H9 (cell line): ENCODE data around the gene CREB5. TPM values are rescaled to one million over a fixed set of nuclear protein-coding genes. Genes with fewer than 3 reads are reported as not detected.

Experiments used
- DNase-seq: peaks from one replicate; pipeline ENCODE4 v3.0.0-alpha.2; 2017
- H2AFZ ChIP-seq: one replicate; pipeline ENCODE4 v1.6.1; 2013; ENCODE audit warnings: mild to moderate bottlenecking, low read length, control low read depth, moderate library complexity
- H2AK5ac ChIP-seq: 2 replicates; pipeline ENCODE4 v1.6.1; 2013; ENCODE audit warnings: low read length, control low read depth, mixed read lengths; ENCODE audit not compliant: insufficient read length
- H2BK120ac ChIP-seq: one replicate; pipeline ENCODE4 v1.6.1; 2013; ENCODE audit warnings: low read depth, mild to moderate bottlenecking, low read length, control low read depth, inconsistent platforms; ENCODE audit not compliant: poor library complexity, severe bottlenecking
- H2BK12ac ChIP-seq: 2 replicates; pipeline ENCODE4 v1.6.1; 2013; ENCODE audit warnings: low read length, control low read depth, mixed read lengths, low read depth; ENCODE audit not compliant: insufficient read length
- H2BK15ac ChIP-seq: 2 replicates; pipeline ENCODE4 v1.6.1; 2013; ENCODE audit warnings: low read depth, low read length, control low read depth
- H2BK20ac ChIP-seq: one replicate; pipeline ENCODE4 v1.6.1; 2013; ENCODE audit warnings: low read depth, mild to moderate bottlenecking, low read length, control low read depth, inconsistent platforms; ENCODE audit not compliant: poor library complexity, severe bottlenecking
- H2BK5ac ChIP-seq: 2 replicates; pipeline ENCODE4 v1.6.1; 2013; ENCODE audit warnings: low read length, control low read depth, mixed read lengths; ENCODE audit not compliant: insufficient read length
- H3K14ac ChIP-seq: 2 replicates; pipeline ENCODE4 v1.6.1; 2013; ENCODE audit warnings: low read length, control low read depth; ENCODE audit not compliant: insufficient read depth
- H3K18ac ChIP-seq: 2 replicates; pipeline ENCODE4 v1.6.1; 2013; ENCODE audit warnings: low read depth, mild to moderate bottlenecking, mixed read lengths, low read length, control low read depth; ENCODE audit not compliant: insufficient read length
- H3K23ac ChIP-seq: 2 replicates; pipeline ENCODE4 v1.6.1; 2013; ENCODE audit warnings: low read length, control low read depth, mixed read lengths, low read depth; ENCODE audit not compliant: insufficient read length
- H3K23me2 ChIP-seq: 2 replicates; pipeline ENCODE4 v1.6.1; 2013; ENCODE audit warnings: low read depth, mild to moderate bottlenecking, mixed read lengths, low read length, control low read depth; ENCODE audit not compliant: insufficient read length, poor library complexity, severe bottlenecking
- H3K27ac ChIP-seq: 2 replicates; pipeline ENCODE4 v1.5.1; 2013; ENCODE audit warnings: low read length, control low read depth, mixed read lengths, low read depth; ENCODE audit not compliant: insufficient read length
- H3K27me3 ChIP-seq: 2 replicates; pipeline ENCODE4 v1.6.1; 2013; ENCODE audit warnings: low read length, control low read depth, inconsistent platforms; ENCODE audit not compliant: insufficient read depth
- H3K4ac ChIP-seq: 2 replicates; pipeline ENCODE4 v1.6.1; 2013; ENCODE audit warnings: low read depth, mild to moderate bottlenecking, control low read depth, inconsistent platforms, low read length, moderate library complexity
- H3K4me1 ChIP-seq: 2 replicates; pipeline ENCODE4 v1.6.1; 2013; ENCODE audit warnings: low read length, control low read depth, inconsistent platforms; ENCODE audit not compliant: insufficient read depth
- H3K4me2 ChIP-seq: 2 replicates; pipeline ENCODE4 v1.6.1; 2013; ENCODE audit warnings: low read length, control low read depth, mixed read lengths; ENCODE audit not compliant: insufficient read length, insufficient read depth
- H3K56ac ChIP-seq: 2 replicates; pipeline ENCODE4 v1.6.1; 2013; ENCODE audit warnings: low read depth, mild to moderate bottlenecking, mixed read lengths, low read length, control low read depth; ENCODE audit not compliant: insufficient read length
- H3K79me1 ChIP-seq: 2 replicates; pipeline ENCODE4 v1.6.1; 2013; ENCODE audit warnings: low read depth, mild to moderate bottlenecking, moderate library complexity, low read length, control low read depth, inconsistent platforms; ENCODE audit not compliant: insufficient read depth, poor library complexity, severe bottlenecking
- H3K79me2 ChIP-seq: 2 replicates; pipeline ENCODE4 v1.6.1; 2013; ENCODE audit warnings: low read length, control low read depth, inconsistent platforms; ENCODE audit not compliant: insufficient read depth
- H3K9ac ChIP-seq: 2 replicates; pipeline ENCODE4 v1.6.1; 2013; ENCODE audit warnings: low read length, control low read depth, mixed read lengths; ENCODE audit not compliant: insufficient read length; ENCODE audit errors: extremely low read depth
- H3K9me3 ChIP-seq: one replicate; pipeline ENCODE4 v1.6.1; 2013; ENCODE audit warnings: low read depth, low read length, inconsistent platforms; ENCODE audit not compliant: control insufficient read depth
- H3T11ph ChIP-seq: one replicate; pipeline ENCODE4 v1.6.1; 2013; ENCODE audit warnings: mild to moderate bottlenecking, low read length, control low read depth, inconsistent platforms
- H4K20me1 ChIP-seq: one replicate; pipeline ENCODE4 v1.6.1; 2013; ENCODE audit not compliant: control insufficient read depth, insufficient read length, insufficient read depth
- H4K5ac ChIP-seq: 2 replicates; pipeline ENCODE4 v1.6.1; 2013; ENCODE audit warnings: low read depth, mild to moderate bottlenecking, mixed read lengths, low read length, control low read depth; ENCODE audit not compliant: insufficient read length
- H4K8ac ChIP-seq: replicated peaks from 2 replicates; pipeline ENCODE4 v1.6.1; 2013; ENCODE audit warnings: low read length, control low read depth, mixed read lengths, low read depth; ENCODE audit not compliant: insufficient read length
- H4K91ac ChIP-seq: 2 replicates; pipeline ENCODE4 v1.6.1; 2013; ENCODE audit warnings: low read depth, mild to moderate bottlenecking, moderate library complexity, mixed read lengths, low read length, control low read depth; ENCODE audit not compliant: insufficient read length
- H3K27ac Mint-ChIP-seq, 3 experiments: 2 replicates in 2 of 3; 3 replicates in 1 of 3; pipeline ENCODE4 v1.8.0; 2020 to 2021; ENCODE audit warnings: mixed read lengths in 3 of 3, mild to moderate bottlenecking in 1 of 3, moderate library complexity in 1 of 3
- H3K27me3 Mint-ChIP-seq: 2 replicates; pipeline ENCODE4 v1.8.0; 2021; ENCODE audit warnings: low read depth, mild to moderate bottlenecking, moderate library complexity, mixed read lengths
- H3K36me3 Mint-ChIP-seq, 3 experiments: 2 replicates in 2 of 3; 3 replicates in 1 of 3; pipeline ENCODE4 v1.8.0; 2020 to 2021; ENCODE audit warnings: low read depth in 3 of 3, mixed read lengths in 3 of 3; ENCODE audit not compliant: insufficient read depth in 1 of 3
- H3K4me1 Mint-ChIP-seq, 2 experiments: 2 replicates each; pipeline ENCODE4 v1.8.0; 2020; ENCODE audit warnings: mixed read lengths in 2 of 2
- H3K4me3 Mint-ChIP-seq, 2 experiments: 2 replicates in 1 of 2; 3 replicates in 1 of 2; pipeline ENCODE4 v1.8.0; 2020 to 2021; ENCODE audit warnings: mild to moderate bottlenecking in 2 of 2, mixed read lengths in 2 of 2, moderate library complexity in 1 of 2
- H3K9me3 Mint-ChIP-seq, 2 experiments: 2 replicates in 1 of 2; 3 replicates in 1 of 2; pipeline ENCODE4 v1.8.0; 2020; ENCODE audit warnings: mild to moderate bottlenecking in 2 of 2, mixed read lengths in 2 of 2, moderate library complexity in 1 of 2
- WGBS: extraction: QIAGEN DNeasy Blood & Tissue Kit; methylation state at CpG from one replicate; pipeline ENCODE4 v1.1.7; 2013; ENCODE audit warnings: missing lambda C conversion rate, low lambda C conversion rate, mixed read lengths; ENCODE audit not compliant: insufficient read length; ENCODE audit errors: extremely low coverage; 5-methylcytosine and 5-hydroxymethylcytosine counted together
- total RNA-seq: library from RNA; stranded (reverse); gene quantifications from 2 replicates; pipeline ENCODE4 v1.2.1, GENCODE V29; 2021
- TF ChIP-seq, protein P1 (sequence below): fragments of 200-600 bp; sonication (generic); conservative IDR thresholded peaks from 3 replicates; pipeline ENCODE4 v1.8.0; 2021; ENCODE audit warnings: antibody characterized with exemption, mild to moderate bottlenecking

CREB5 gene
- total RNA-seq, 1 experiment from 2014 or later = 4.0 TPM

DNA sequence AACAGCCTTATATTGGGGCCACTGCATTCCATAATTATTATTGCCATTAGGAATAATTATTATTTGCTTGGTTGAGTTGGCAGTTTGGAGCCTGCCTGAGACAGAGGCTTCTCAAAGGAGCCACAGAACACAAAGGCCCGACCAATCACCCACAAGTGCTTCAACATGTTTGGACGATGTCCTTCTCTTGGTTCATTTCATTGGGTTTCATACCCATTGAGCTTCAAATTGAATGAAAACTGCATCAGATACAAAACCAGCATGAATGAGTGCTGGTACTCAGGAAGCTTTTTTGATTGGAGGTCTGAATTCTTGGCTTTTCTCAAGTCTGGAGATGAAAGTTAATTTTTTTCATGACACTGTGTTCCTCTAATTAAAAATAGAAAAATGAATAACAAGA lies 168.3 kb downstream of the CREB5 start:
- no peak overlapping the region for H3T11ph ChIP-seq
- no peak overlapping the region for H3K14ac ChIP-seq
- H3K79me2 ChIP-seq = no peaks in the 10 kb centered on the region
- no peaks in the 10 kb centered on the region for H3K79me1 ChIP-seq
- Mint-ChIP-seq H3K27me3 (no peaks in the 10 kb centered on the region), H3K36me3 (no peaks in the 10 kb centered on the region), H3K9me3 (no peaks in the 10 kb centered on the region; a peak in 1 of 5 replicates), H3K4me3 (no peak overlapping the region), H3K27ac (no peak overlapping the region), H3K4me1 (peaks cover 0 to 3% of the 10 kb centered on the region in 2 experiments; a peak in 1 of 4 replicates)
- H3K4me2 ChIP-seq = no peak overlapping the region
- H4K8ac ChIP-seq = no peak overlapping the region
- no peak overlapping the region for H2AK5ac ChIP-seq
- no peak overlapping the region for H2BK20ac ChIP-seq
- H3K4ac ChIP-seq = no peak overlapping the region
- no peak overlapping the region for H2BK120ac ChIP-seq
- TF ChIP-seq, protein P1, sequence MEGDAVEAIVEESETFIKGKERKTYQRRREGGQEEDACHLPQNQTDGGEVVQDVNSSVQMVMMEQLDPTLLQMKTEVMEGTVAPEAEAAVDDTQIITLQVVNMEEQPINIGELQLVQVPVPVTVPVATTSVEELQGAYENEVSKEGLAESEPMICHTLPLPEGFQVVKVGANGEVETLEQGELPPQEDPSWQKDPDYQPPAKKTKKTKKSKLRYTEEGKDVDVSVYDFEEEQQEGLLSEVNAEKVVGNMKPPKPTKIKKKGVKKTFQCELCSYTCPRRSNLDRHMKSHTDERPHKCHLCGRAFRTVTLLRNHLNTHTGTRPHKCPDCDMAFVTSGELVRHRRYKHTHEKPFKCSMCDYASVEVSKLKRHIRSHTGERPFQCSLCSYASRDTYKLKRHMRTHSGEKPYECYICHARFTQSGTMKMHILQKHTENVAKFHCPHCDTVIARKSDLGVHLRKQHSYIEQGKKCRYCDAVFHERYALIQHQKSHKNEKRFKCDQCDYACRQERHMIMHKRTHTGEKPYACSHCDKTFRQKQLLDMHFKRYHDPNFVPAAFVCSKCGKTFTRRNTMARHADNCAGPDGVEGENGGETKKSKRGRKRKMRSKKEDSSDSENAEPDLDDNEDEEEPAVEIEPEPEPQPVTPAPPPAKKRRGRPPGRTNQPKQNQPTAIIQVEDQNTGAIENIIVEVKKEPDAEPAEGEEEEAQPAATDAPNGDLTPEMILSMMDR = no peak
- H4K91ac ChIP-seq = no peak overlapping the region
- no peak overlapping the region for H3K9ac ChIP-seq
- no peak overlapping the region for H2BK5ac ChIP-seq
- H3K23me2 ChIP-seq = no peaks in the 10 kb centered on the region
- no peaks in the 10 kb centered on the region for H3K9me3 ChIP-seq
- no peak overlapping the region for H2BK15ac ChIP-seq
- no peak overlapping the region for H2AFZ ChIP-seq
- no peak for DNase-seq
- H3K4me1 ChIP-seq = 0 out of 2 replicates have a peak, but pooled peaks cover 2% of the 10 kb centered on the region
- H3K56ac ChIP-seq = no peak overlapping the region
- no peaks in the 10 kb centered on the region for H3K27me3 ChIP-seq
- no peak overlapping the region for H3K18ac ChIP-seq
- H4K5ac ChIP-seq = no peak overlapping the region
- H3K23ac ChIP-seq = no peak overlapping the region
- WGBS = no CpG with 5 or more reads among the region's 2 CpGs
- H2BK12ac ChIP-seq = no peak overlapping the region
- no peak overlapping the region for H3K27ac ChIP-seq
- H4K20me1 ChIP-seq = no peaks in the 10 kb centered on the region
